GM10266 (cell line): ENCODE data around the gene PIAS4.

ENCODE experiments used
- DNase-seq: peaks from one replicate; pipeline ENCODE4 v3.0.0; 2012; ENCODE audit errors: extremely low spot score
- CTCF ChIP-seq: IDR thresholded peaks from 2 replicates; pipeline ENCODE4 v1.5.1; 2012; ENCODE audit warnings: mild to moderate bottlenecking, low read depth; ENCODE audit not compliant: control insufficient read depth, insufficient read depth; ENCODE audit errors: missing control alignments

Gene PIAS4

DNA sequence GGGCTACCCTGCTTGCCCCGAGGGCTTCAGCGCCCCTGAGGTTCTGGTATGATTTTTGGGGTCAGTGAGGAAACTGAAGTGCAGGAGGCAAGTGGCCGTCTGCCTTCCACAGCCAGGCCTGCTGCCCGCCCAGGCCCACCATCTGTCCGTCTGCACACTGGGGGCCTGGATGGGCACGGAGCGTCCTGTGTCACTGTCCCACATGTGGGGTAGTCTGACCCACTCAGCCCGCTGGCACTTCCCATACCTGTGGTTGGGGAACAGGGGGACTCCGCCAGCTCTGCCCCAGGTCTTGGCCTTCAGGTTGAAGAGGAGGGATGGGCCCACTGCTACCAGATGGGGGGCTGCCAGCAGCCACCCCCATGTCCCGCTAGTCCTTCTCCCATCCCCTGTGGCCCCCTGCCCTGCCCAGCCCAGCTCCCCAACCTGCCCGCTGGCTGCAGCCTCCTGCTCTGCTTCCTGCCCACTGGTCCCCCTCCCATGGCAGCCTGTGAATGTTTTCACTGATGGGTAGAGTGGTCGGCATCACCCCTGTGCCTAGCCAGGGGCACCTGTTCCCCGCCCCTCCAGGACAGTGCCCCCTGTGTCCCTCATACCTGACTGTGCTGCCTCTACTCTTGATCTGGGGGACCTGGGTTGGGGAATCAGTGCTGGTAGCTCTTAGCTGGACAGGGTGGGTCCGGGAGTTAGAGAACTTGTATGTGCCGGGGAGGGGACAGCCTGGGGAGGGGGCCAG, 9.5 kb downstream of the PIAS4 start:
- no peak for TF ChIP-seq CTCF

DNA sequence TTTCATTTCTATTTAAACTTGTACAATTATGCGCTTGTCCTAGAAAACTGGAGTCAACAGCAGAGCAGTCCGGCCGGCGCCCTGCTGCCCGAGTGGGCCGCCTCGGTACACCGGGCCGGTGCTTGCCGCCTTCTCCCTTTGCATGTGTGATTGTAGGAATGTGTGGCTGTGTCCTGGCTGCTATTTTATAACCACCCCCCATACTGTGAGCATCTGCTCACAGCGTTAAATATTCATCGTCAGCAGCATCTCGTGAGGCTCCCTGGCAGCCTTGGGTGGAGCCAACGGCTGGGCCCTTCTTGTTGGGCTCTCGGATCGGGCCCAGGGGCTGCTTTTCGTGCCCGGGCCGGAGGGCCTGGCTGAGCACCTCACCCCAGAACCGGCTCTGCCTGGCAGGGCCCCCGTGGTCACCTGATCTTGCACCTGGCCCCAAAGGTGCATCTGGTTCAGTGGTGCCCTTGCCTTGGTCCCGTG, 10.6 kb downstream of the PIAS4 start:
- DNase-seq = no peak
- no peak for TF ChIP-seq CTCF

More for the DNA sequence above, 9.5 kb downstream of the PIAS4 start:
- DNase-seq = no peak

GRCh38 chr19:4018775-4019504, 11.4 kb downstream of the PIAS4 start:
- TF ChIP-seq CTCF = no peak
- DNase-seq = no peak

- no peak for DNase-seq
- TF ChIP-seq CTCF = no peak
These were observed 12.0 kb downstream of the PIAS4 start for GRCh38 chr19:4019578-4019977.

- no peak for DNase-seq
These were observed 16.3 kb downstream of the PIAS4 start for GRCh38 chr19:4023600-4024398.

GRCh38 chr19:4025317-4025716, 17.8 kb downstream of the PIAS4 start:
- TF ChIP-seq CTCF = no peak
- DNase-seq = no peak

More at GRCh38 chr19:4023600-4024398, 16.3 kb downstream of the PIAS4 start:
- TF ChIP-seq CTCF = no peak
